ENCODE data around the gene KRT85.
"Not testable (repeated sequence)": the region's sequence is repeated elsewhere in the genome, so short reads cannot be mapped to it uniquely, and the experiment has no call there.

Gene KRT85

DNA sequence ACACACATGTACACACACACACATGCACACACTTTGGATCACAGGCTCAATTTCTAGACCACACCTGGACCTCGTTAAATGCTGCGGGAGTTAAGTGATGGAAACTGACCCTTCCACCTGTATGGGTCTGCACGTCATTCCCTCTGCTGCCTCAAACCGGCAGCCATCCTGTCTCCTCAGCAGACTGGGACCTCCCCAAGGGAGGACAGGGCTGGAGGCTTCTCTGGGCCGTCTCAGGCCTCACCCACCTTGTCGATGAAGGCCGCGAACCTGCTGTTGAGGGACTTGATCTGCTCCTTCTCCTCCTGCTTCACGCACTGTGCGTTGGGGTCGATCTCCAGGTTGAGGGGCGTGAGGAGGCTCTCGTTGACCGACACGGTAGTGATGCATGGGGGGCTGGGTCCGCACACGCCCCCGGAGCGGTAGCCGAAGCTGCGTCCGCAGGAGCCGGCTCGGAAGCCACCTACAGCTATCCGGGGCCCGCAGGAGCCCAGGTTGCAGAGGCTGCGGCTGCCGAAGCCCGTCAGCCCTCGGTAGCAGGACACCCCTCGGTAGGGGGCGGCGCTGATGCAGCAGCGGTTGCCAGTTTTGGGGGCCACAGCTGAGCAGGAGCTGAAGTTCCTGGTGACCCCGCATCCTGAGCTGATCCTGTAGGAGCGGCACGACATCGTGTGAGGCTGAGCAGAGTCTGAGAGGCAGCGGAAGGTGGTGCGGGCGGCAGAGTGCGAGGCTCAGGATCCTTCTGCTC is at the start of gene KRT85:
Gene KRT85, minus strand, starts transcription at position 744 of the 748 bp plus-strand sequence. Its CDS starts 76 bp downstream, at position 668.
- DNase-seq (ENCODE audit: low read depth in 1 of 2, low spot score in 1 of 2), result no peak

DNA sequence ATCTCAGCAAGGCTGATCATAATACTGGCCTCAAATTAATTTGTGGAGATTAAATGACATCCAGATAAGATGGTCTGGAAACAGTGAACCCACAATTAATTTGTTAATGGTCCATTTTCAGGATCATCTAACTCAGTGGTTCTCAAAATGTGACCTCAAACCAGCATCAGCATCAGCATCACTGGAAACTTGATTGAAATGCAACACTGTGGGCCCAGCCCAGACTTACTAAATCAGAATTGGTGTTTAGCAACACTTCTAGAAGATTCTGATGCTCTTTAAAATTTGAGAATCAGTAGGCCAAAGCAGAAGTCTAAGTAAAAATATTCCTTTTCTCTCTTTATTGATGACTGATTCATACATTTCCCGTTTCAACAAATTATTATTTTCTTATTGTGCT is 49.5 kb upstream of the KRT85 start:
- no peak for DNase-seq (ENCODE audit: low read depth in 1 of 2, low spot score in 1 of 2)

DNA sequence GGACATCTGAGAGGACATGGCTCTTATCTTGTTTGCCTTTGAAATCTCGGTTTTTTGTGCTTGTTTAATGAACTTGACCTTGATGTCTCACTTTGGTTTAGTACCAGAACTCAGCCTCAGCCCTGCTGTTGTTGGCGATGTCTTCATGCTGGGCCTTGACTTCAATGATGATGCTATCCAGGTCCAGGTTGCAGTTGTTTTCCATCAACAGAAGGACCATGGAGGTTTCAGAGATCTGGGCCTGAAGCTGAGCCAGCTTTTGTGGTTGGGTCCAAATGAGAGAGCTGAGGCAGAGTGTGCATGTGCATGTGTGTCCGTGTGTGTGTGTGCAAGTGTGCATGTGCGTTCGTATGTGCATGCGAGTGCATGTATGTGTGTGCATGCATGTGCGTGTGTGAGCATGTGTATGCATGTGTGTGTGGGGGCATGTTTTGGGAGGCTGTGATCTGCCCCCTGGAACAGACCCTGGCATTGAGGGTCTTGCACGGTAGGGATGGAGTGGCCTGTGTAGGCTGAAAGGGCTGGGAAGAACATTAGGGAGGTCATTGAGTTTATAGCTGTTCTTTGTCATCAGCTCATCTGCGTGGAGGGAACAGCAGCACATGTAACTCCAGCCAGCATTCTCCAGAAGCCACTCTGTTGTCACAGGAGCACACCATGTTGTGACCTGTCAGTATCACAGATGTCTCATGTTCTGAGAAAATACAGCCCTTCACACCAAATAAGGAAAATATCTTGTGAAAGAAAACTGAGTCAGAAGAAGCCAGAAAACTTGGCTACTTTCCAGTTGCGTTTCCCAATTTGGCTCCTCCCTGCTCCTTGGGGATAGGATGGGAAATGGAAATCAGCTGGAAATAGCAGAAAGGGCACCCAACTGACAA is 48.8 kb upstream of the KRT85 start:
- DNase-seq (ENCODE audit: low read depth in 1 of 2, low spot score in 1 of 2), result no peak

GRCh38 chr12:52414936-52415335 is 47.7 kb upstream of the KRT85 start:
- DNase-seq (ENCODE audit: low read depth in 1 of 2, low spot score in 1 of 2), result no peak

GRCh38 chr12:52413782-52414345 is 46.6 kb upstream of the KRT85 start:
- no peak for DNase-seq (ENCODE audit: low read depth in 1 of 2, low spot score in 1 of 2)

- no peak for DNase-seq (ENCODE audit: low read depth in 1 of 2, low spot score in 1 of 2)
Observed at GRCh38 chr12:52413202-52413601, 45.9 kb upstream of the KRT85 start.

DNA sequence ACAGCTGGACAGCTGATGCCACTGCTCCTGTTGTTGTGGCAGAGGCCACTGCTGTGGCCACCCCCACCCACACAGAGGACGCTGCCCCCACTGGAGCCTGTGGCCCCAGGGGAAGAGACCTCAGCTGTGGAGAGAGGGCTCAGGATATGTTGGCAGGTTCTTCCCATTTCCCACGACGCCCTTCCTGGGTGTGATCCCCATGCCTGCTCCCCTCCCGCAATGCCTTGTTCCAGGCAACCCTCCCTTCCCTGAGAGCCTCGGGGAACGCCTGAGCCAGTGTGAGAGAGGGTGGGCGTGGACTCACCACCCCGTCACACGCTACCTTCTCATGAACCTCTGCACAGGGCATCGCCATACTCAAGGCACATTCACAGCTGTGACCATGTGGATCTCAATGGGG is 44.5 kb upstream of the KRT85 start:
- DNase-seq (ENCODE audit: low read depth in 1 of 2, low spot score in 1 of 2), result no peak

GRCh38 chr12:52410589-52411248 is 43.4 kb upstream of the KRT85 start:
- not testable (repeated sequence) for DNase-seq (ENCODE audit: low read depth in 1 of 2, low spot score in 1 of 2)

DNA sequence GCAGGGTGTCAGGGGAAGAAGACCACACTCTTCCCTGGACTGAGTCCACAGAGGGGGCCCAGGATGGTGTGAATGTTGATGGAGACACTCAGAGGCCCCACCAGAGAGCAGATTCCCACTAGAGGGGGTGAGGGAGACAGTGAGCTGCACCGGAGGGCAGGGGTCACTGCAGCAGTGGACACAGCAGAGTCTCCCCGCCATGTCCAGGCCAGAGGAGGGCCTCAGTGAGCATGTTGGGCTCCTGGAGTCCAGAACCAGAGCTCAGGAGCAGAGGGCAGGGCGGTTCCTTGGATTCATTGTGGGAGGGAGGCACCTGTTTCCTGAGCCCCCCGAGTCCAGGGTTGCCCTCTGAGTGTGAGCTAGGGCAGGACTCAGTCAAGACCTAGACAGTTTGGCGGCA is 40.6 kb upstream of the KRT85 start:
- no peak for DNase-seq (ENCODE audit: low read depth in 1 of 2, low spot score in 1 of 2)

DNA sequence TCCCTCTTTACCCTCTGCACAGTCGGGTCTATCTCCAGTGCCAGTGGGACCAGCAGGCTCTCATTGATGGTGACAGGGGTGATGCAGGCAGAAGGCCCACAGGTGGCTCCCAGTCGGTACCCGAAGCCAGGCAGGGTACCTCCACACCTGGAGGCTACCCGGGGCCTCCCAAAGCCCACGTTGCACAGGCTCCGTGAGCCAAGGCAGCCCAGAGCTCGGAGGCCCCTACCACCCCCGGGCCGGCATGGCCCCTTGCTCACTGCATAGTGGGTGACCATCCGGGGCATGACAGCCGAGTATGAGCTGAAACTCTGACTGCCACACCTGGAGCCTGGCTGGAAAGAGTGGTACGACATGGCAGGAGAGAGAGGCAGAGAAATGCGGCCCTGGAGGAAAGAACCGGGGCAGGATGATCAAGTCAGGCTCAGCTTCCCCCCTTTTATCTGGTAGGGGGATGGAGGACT is 38.7 kb upstream of the KRT85 start, which contains the start of gene KRT82:
Gene KRT82, minus strand, starts transcription at position 414 of the 464 bp plus-strand sequence. Its CDS starts 58 bp downstream, at position 356.
- no peak for DNase-seq (ENCODE audit: low read depth in 1 of 2, low spot score in 1 of 2)

GRCh38 chr12:52404951-52405350 is 37.7 kb upstream of the KRT85 start:
- DNase-seq (ENCODE audit: low read depth in 1 of 2, low spot score in 1 of 2), result no peak

DNA sequence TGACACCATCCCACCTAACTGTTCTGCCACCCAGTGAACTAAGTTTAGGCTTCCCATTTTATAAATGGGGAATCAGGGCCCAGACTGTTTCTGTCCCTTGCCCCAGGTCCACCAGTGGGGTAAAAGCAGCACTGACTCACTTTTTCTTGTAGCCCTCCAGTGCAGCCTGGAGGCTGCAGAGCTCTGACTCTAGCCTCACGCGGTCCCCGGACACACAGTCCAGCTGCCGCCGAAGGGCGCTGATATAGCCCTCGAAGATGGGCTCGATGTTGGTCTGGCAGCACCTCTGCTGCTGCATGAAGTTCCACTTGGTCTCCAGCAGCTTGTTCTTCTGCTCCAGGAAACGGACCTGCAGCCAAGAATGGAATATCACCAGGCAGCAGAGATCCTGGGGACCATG is 36.3 kb upstream of the KRT85 start:
- no peak for DNase-seq (ENCODE audit: low read depth in 1 of 2, low spot score in 1 of 2)

- DNase-seq (ENCODE audit: low read depth in 1 of 2, low spot score in 1 of 2), result no peak
Observed at GRCh38 chr12:52402873-52403540, 35.7 kb upstream of the KRT85 start.

DNA sequence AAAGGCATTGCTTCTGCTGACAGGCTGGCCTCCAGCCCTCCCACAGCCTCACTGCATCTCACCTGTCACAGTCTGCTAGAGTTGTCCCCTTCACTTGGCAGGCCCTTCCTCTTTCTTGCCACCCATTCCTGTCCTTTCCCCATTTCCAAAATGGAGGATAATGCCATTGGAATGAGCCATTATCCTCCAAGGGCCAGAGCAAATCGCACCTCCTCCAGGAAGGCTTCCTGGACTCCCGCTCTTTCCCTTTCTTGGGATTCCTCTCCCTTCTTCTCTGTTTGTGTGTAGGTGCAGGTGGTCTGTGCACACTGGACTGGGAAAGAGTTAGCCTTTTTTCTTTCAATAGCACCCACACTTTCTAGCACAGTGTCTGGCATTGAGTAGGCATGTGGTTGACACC is 35.1 kb upstream of the KRT85 start:
- no peak for DNase-seq (ENCODE audit: low read depth in 1 of 2, low spot score in 1 of 2)

DNA sequence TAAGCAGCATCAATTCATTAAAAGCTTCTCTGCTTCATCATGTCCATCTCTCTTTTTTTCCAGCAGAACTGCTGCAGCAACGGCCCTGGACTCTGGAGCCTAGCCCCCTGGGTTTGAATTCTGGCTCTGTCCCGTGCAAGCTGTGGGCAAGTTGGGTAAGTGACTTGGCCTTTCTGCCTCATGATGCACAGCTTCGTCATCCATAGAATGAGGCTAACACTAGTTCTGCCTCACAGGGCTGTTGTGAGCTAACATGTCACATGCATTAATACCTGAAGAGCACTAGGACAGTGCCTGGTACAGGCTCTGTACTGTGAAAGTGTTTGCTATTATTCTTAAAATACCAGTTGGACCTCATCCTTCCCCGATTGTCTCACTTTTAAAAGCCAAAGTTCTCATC is 34.6 kb upstream of the KRT85 start:
- no peak for DNase-seq (ENCODE audit: low read depth in 1 of 2, low spot score in 1 of 2)

GRCh38 chr12:52401526-52401925 is 34.2 kb upstream of the KRT85 start:
- no peak for DNase-seq (ENCODE audit: low read depth in 1 of 2, low spot score in 1 of 2)

DNA sequence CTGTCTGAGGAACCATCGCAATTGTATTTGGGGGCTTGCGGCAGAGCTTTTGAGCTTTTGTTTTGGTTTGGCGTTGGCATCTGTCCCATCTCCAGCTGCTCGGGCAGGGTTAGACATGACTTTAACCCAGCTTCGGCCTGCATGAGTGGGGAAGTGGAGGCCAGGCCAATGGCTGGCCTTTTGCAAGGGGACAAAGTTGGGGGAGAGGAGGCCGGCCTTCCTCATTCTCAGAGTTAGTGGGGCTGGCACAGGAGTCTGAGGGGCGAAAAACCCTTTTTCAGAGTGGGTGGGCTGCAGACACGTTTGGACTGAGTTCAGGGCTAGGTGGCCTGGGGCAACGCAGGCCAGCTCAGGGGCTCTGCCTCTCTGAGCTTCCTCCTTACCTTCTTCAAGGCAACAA is 33.6 kb upstream of the KRT85 start:
- DNase-seq (ENCODE audit: low read depth in 1 of 2, low spot score in 1 of 2), result no peak

DNA sequence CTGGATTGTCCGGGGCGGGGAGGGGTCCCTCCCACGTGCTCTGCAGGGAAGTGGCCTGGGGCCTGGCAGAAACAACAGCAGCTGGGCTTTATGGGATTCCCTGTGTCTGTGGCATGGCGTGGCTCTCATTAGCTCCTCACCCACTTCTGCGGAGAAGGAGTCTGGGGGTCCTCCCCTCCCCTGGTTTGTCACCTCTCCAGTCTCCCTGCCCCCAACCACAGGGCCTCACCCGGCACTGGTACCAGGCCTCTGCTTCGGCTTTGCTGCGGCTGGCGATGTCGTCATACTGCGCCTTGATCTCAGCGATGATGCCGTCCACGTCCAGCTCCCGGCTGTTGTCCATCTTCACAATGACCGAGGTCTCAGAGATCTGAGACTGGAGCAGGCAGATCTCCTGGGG is 32.5 kb upstream of the KRT85 start:
- no peak for DNase-seq (ENCODE audit: low read depth in 1 of 2, low spot score in 1 of 2)

GRCh38 chr12:52398176-52398575 is 30.9 kb upstream of the KRT85 start:
- no peak for DNase-seq (ENCODE audit: low read depth in 1 of 2, low spot score in 1 of 2)

DNA sequence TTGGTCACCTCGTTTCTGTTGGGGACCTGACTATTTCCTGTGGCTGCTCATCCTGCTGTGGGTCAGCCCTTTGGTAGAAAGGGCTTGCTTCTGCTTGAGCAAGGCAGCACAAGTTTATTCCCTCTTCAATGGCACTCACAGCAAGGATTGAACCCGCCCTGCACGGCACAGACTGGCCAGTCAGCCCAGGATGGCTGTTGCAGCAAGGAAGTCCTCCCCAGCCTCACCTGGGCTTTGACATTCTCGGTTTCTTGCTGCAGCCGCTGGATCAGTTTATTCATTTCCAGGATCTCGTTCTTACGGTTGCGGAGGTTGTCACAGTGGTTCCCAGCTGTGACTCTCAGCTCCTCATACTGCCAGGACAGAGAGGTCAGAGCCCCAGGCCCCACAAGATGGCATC is 29.4 kb upstream of the KRT85 start:
- DNase-seq (ENCODE audit: low read depth in 1 of 2, low spot score in 1 of 2), result no peak
